Stimulated activated CD4-positive, alpha-beta T cell treated with anti-CD3 and anti-CD28 coated beads, Interleukin-1b, Interleukin-23, amount 100 ng/mL, for 24 hours (primary cell): ENCODE measurements around the gene HYAL2.
"Not testable (repeated sequence)": the region's sequence is repeated elsewhere in the genome, so short reads cannot be mapped to it uniquely, and the experiment has no call there.

Source experiments
- DNase-seq, 4 experiments: peaks; one replicate each; pipeline ENCODE4 v3.0.0-alpha.2; 2020; ENCODE audit warnings: low read depth in 4 of 4, low spot score in 1 of 4

HYAL2 gene

DNA sequence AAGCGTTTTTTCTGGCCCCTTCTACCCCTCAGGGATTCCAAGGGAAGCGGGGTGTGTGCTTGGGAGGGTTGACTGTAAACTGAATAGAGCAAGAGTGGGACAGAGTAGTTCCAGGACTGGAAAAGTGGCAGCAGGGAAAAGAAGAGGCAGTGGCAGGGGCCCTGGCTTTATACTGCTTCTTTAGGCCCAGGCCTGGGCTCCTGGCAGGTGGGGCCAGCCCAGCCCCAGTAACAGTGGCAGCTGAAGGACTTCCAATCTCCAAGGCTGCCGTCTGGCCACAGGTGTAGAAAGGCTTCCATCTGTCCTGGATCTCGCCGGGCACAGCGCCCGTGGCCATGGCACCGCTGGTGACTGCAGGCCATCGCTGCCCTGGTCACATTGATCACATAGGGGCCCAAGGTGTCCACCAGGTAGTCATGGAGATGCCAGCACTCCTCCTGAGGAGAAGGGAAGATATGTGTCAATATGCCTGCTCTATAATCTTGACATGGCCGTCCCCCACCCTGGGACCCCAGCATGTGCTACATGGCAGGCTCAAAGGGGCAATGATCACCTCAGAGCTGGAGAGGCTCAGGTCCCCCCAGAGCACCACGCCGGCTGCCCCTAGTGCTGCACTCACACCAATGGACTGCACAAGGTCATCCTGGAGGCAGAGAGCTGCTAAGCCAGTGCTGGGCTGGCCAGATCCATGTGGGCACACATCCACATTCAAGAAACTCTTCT lies 29.3 kb downstream of the HYAL2 start:
- no peak for DNase-seq

DNA sequence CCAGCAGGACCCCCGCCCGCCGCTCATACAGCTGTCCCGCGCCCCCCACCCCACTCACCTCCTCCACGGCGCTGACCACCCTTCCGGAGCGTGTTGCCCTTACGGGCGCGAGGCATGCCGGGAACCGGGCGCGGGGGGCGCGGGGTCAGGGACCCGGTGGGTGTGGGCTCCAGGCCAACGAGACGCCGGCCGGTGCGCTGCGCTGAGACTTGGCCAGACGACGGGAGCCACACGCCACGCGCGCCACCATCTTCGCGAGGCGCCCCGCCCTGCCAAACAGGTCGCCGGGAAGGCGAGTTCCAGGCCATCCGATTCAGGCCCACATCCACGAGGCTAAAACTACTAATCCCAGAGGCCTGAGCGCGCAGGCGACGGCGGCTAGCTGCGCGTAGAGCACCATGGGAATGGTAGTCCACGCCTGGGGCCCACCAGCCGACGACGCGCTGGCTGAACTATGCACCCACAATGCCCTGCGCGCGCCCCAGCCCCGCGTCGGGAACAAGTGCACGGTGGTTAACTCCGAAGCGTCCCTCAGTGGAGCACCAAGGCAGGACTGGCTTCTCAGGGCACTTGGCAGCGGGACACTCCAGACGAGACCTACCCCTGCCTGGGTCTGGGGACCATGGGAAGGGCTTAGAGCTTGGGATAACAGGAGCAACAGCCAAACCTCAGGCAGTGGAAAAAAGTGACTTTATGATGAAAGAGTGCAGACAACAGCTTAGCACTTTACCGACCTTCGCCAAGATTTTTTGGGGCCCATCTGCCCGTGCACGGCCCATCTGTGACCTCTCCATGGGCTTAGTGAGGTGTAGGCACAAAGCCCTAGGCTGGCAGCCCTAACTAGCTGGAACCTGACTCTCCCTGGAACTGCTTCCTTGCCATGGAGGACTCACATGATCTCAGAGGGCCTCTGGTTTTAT lies 30.1 kb downstream of the HYAL2 start, which contains the start of gene IFRD2:
IFRD2 (minus strand) TSS at position 271 of the 920 bp plus-strand sequence; CDS start at position 116, 155 bp downstream.
- DNase-seq = peak; percentile 81 to 94 (median 88)

DNA sequence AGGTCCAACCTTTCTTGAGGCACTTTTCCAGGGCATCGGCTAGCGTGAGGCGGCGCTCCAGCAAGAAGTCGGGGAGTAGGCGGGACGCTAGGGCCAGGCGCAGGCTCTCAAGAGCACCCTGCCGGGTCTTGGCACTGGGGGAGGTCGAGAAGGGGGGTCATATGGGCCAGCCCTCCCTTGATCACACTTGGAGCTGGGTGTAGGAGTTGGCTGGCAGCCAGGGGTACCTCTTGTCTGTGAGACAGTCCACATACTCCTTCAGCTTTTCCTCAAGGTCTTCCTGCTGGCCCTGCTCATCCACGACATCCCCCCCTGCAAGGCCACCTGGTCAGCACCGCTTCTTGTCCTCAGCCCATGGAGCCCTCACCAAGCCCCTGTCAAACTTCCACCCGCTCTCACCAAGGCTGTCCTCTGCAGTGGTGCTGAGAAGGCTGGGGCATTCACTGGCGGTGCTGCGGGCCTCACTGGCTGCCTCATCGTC lies 32.3 kb downstream of the HYAL2 start:
- no peak for DNase-seq

DNA sequence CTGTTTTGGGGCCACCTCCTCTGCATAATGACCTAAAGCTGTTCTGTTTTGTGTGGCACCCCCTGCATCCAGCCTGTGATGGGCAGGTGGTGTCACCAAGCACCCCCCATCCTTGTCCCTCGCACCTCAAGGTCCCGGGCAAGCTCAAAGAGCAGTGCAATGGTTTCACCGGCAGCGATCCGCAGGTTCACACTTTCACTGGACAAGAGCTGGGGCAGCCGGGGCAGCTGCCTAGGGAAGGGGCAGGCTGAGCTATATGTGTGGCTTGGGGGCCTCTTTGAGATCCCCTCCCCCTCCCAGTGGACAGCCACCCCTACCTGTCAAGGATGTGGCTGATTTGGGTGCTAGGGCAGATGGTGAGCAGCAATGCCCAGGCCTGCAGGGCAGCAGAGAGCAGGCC lies 33.4 kb downstream of the HYAL2 start:
- DNase-seq = no peak

DNA sequence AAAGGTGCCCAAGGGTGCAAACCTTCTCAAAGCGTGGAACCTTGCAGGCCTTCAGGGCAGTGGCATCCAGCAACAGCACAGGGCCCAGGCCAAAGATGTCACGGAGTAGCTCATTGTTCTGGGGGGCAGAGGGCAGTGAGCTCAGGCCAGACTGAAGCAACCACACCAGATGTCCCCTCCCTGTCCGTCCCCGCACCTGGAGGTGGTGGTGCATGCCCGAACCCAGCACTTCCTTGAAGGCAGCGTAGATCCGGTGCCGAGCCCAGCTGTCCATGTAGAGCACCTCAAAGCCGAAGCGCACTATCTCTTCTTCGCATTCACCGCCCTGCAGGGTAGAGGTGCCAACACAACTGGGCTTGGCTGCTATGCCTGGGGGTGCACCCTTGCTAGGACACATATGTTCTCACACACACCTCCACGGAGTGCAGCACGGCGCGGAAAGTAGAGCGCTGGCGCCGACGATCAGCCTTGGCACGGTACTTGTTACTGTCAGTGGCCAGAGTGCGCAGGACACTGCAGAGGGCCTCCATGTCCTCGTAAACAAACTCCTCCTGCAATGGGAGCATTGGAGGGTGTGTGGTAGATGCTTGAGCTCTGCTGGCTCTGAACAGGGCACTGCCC lies 34.0 kb downstream of the HYAL2 start:
- DNase-seq = no peak

DNA sequence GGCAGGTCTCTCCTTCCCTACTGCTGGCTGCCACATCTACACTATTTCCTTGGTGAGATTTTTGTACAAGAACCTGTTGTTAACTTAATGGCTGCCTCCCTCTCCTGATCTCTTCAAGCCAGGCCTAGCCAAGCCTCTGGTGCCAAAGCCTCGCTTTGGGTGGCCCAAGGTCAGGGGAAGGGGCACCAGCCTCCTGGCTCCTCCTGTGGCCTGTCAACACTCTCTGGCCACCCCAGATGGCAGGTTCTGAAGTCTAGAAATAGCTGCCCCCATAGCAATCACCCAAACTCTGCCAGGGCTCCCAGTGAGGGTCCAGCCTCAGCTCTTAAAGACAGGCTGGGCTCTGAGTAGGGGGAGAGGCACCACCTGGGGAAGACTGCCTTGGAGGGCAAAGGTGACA lies 35.3 kb downstream of the HYAL2 start:
- no peak for DNase-seq

DNA sequence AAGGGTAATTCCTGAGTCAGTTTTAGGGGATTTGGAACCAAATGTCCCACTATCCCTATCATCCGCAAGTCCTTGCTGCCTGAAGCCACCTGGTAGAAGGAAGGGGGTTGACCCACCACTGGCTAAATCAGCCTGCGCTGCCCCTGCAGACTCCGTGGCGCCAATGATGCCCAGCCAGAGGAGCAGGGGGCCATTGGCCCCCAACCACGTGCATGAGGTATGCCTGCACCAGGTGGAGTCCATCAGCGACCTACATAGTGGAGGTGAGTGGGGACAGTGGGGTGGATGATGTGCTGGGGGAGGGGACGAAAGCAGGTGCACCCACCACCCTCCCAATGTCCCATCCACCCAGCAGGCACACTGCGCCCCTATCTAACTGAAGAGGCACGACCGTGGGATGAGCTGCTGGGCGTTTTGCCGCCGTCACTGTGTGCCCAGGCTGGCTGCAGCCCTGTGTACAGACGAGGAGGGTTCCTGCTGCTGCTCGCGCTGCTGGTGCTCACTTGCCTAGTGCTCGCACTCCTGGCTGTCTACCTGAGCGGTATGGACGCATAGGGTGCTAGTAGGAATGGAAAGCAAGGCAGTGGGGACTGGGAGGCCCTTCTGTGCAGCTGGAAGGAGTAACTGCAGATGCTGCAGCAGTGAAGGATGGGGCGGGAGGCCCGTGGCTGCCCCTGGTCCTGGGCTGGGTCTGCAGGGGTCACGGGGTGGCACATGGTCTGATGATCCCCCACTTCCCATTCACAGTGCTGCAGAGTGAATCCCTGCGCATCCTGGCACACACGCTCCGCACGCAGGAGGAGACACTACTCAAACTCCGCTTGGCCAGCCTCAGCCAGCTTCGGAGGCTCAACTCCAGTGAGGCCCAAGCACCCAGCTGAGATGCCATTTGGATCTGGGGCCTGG lies 36.0 kb downstream of the HYAL2 start:
- DNase-seq = no peak

DNA sequence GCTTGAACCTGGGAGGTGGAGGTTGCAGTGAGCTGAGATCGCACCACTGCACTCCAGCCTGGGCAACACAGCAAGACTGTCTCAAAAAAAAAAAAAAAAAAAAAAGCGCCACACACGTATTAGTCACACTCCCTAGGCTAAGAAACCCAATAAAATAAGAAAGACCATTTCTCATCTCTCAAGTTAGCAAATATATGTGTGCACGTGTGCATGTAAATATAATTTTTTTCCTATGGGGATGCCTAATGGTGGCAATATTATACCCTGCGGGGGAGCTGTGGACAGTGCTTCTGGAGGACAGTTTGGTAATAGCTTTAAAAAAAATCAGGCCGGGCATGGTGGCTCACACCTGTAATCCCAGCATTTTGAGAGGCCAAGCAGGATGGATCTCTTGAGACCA lies 38.4 kb downstream of the HYAL2 start:
- DNase-seq = not testable (repeated sequence)

DNA sequence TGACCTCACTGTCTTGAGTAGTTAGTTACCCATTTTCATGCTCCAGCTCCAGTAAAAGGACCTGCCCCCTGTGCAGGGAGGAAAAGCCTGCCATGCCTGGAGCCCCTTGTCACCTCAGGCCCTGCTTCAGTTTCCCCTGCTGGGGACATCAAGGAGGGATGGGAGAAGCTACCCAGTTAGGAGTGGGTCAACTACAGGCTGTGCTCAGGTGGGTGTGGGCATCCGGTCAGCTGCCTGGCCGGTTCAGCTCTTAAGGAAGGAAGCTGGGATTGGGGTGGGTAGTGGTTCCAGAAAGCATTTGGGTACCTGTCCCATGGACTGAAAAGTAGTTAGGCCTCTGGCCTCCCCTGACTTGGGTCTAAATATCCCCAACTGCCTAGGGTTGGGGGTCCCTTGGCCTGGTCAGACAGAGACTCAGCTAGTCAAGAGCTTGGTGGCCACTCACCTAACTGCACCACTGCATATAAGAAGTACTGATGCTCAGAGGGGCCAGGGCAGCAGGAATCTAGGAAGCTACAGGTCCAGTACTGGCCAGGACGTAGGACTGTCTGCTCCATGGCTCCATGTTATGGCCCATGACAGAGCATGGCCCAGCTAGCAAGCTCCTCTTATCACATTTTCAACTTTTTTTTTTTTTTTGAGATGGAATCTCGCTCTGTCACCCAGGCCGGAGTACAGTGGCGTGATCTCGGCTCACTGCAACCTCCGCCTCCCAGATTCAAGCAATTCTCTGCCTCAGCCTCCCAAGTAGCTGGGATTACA lies 43.1 kb downstream of the HYAL2 start:
- DNase-seq = no peak

DNA sequence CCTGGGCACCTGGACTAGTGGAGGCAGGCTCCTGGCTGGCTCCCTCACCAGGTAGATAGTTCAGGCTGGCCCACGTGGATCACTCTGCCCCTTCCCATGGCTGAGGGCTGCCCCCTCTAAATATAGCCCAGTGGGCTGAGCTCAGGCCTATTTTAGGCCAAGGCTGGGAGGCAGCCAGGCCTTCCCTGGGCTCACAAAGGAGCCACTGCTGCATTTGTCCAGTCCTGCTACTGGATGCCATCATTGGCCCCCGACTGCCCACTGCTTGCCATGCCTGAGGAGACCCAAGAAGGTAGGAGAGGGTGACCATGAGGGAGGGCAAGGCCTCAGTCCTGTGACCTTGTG lies 43.7 kb downstream of the HYAL2 start, which contains the start of gene LSMEM2:
LSMEM2 (plus strand) TSS at position 208 of the 345 bp plus-strand sequence; CDS start at position 235, 27 bp downstream.
- DNase-seq = no peak

DNA sequence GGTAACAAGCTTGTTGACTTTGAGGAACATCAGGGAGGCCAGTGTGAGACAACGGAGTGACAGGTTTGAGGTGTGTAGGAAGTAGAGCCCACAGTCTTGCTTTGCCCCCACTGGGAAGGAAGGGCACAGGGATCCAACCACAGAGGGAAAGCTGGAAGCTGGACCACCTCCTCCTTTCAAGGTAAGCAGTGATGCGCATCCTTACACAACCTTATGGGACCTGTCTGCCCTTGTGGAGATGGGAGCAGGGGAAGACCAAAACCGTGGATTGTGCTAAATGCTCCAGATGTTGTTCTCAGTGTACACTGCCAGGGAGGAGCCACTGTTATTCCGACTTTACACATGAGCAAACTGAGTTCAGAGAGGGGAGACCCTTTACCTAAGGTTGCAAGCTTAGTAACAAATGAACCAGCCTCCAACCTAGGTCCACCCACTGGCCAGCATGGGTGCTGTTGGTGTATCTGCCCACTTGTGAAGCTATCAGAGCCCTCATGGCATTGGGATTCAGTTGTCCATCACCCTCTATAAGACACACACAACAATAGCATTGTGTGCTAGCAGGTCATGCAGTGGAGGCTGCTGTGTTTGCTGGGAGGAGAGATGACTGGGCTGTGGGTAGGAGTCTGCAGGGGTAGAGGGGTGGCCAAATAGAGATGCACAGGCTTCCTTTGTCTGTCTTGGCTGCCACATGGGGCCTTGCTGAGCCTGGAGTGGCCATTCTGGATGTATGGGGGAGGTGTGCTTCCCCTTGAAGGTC lies 44.2 kb downstream of the HYAL2 start:
- DNase-seq = no peak

DNA sequence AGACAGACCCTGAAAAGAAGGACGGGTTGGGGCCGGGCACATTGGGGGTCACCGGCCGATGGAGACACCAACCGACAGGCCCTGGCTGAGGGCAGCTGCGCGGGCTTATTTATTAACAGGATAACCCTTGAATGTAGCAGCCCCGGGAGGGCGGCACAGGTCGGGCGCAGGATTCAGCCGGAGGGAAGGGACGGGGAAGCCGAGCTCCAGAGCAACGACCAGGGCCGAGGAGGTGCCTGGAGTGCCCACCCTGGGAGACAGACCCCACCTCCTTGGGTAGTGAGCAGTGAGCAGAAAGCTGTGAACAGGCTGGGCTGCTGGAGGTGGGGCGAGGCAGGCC lies 45.8 kb downstream of the HYAL2 start:
- no peak for DNase-seq

DNA sequence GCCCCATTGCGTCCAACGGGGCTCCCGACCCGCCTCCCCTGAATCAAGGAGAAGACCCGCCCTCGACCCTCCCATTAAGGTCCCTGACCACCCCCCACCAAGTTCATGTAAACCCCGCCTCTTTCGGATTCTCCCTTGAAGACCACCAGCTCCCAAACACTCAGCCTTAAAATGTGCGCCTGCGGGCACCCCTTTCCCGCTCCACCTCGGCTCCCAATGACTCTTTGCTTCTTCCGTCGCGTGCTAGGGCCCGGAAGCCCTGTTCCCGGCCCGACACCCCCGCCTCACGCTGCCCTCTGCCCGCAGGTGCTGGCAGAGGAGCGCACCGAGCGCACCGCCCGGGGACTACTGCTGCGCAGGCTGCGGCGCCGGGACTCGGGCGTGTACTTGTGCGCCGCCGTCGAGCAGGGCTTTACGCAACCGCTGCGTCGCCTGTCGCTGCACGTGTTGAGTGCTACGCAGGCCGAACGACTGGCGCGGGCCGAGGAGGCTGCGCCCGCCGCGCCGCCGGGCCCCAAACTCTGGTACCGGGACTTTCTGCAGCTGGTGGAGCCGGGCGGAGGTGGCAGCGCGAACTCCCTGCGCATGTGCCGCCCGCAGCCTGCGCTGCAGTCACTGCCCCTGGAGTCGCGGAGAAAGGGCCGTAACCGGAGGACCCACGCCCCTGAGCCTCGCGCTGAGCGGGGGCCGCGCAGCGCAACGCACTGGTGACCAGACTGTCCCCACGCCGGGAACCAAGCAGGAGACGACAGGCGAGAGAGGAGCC lies 46.4 kb downstream of the HYAL2 start:
- DNase-seq = no peak

DNA sequence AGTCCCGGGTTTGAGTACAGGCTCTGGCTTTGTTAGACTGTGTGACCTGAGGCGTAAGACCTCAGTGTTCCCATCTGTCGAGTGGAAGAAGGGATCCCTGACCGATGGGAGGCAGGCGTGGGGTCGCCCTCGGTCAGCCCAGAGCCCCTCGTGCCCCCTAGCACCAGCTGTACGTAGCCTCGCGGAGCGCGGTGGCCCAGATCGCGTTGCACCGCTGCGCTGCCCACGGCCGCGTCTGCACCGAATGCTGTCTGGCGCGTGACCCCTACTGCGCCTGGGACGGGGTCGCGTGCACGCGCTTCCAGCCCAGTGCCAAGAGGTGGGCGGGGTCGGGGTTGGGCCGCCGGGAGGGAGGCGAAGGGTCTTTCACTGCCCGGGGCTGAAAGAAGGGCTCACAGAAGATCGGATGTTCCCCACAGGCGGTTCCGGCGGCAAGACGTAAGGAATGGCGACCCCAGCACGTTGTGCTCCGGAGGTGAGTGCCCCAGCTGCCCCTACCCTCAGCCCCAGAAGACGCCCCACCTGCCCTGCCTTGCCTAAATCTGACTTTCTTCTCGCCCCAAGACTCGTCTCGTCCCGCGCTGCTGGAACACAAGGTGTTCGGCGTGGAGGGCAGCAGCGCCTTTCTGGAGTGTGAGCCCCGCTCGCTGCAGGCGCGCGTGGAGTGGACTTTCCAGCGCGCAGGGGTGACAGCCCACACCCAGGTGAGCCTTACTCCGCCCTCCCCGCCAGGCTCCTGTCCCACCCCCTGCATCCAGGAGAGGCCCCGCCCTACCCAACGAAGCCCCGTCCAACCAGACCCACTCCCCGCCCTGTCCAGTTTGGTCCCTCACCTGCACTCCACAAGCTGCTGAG lies 47.2 kb downstream of the HYAL2 start:
- no peak for DNase-seq

DNA sequence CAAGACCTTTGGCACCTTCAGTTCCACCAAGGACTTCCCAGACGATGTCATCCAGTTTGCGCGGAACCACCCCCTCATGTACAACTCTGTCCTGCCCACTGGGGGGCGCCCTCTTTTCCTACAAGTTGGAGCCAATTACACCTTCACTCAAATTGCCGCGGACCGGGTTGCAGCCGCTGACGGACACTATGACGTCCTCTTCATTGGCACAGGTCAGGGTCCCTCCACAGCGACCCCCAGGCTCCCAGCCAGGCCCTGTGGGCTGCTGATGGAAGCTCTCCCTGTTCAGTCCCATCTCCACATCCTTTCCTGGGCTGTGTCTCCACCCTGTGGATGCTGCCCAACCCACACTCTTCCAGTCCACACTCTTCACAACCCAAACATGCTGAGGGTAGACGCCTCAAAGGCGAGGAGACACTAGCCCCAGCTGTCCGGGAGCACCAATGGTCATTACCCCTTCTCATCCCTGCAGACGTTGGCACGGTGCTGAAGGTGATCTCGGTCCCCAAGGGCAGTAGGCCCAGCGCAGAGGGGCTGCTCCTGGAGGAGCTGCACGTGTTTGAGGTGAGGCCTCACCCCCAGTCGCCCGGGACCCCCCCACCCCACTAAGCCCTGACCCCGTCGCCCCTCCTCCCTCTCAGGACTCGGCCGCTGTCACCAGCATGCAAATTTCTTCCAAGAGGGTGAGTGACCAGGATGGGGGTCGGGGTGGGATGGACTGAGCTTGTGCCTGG lies 48.0 kb downstream of the HYAL2 start:
- DNase-seq = peak; percentile 34 to 64 (median 50)

DNA sequence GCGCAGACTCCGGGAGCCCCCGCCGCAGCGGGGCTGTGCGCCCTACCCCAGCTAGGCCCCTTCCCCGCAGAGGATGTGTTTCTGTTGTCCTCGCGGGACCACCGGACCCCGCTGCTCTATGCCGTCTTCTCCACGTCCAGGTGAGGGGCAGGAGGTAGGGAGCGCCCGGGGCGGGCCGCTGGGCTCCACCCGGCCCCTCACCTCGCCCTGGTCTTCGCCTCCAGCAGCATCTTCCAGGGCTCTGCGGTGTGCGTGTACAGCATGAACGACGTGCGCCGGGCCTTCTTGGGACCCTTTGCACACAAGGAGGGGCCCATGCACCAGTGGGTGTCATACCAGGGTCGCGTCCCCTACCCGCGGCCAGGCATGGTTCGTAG lies 48.9 kb downstream of the HYAL2 start:
- no peak for DNase-seq
